Retinal pigment epithelial cell (primary cell): ENCODE data around the gene ZNF737.

Source experiments
- DNase-seq: peaks from one replicate; pipeline ENCODE4 v3.0.0-alpha.2; 2010; ENCODE audit warnings: low read depth
- H3K4me3 ChIP-seq: 2 replicates; pipeline ENCODE4 v1.5.1; 2011; ENCODE audit warnings: mild to moderate bottlenecking, low read length, control low read depth, moderate library complexity
- CTCF ChIP-seq: conservative IDR thresholded peaks from 2 replicates; pipeline ENCODE4 v1.5.1; 2011; ENCODE audit warnings: low read depth, low read length, control low read depth, inconsistent platforms

The ZNF737 gene

GRCh38 chr19:20513189-20513904 is 52.2 kb downstream of the ZNF737 start:
- DNase-seq = no peak

GRCh38 chr19:20503476-20503875 is 62.1 kb downstream of the ZNF737 start:
- peak; percentile 92 for DNase-seq
- H3K4me3 ChIP-seq = no peak overlapping the region
- no peak for TF ChIP-seq CTCF

More at GRCh38 chr19:20513189-20513904, 52.2 kb downstream of the ZNF737 start:
- no peak for TF ChIP-seq CTCF
- no peak overlapping the region for H3K4me3 ChIP-seq
